Stimulated activated CD4-positive, alpha-beta T cell treated with anti-CD3 and anti-CD28 coated beads, Interleukin-15, amount 100 ng/mL, for 24 hours (primary cell): ENCODE measurements around the gene CDK17.

Source experiments
- DNase-seq: peaks from one replicate; pipeline ENCODE4 v3.0.0-alpha.2; 2020

The CDK17 gene

DNA sequence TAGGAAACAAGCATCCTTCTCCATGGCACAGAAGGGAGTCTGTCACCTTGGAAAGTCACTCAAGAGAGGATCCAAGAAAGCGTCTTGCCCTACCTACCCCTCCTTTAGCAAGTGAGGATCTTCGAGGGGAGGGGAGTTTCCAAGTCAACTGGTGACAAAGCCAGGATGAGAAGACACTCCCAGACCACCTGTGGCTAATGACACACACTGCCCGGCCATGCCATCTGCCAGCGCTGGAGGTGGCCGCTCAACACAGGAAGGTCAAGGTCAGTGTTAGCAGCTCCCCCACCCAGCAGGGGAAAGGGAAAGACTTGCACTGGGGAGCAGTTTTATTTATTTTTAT is 164.8 kb downstream of the CDK17 start:
- DNase-seq, result no peak

DNA sequence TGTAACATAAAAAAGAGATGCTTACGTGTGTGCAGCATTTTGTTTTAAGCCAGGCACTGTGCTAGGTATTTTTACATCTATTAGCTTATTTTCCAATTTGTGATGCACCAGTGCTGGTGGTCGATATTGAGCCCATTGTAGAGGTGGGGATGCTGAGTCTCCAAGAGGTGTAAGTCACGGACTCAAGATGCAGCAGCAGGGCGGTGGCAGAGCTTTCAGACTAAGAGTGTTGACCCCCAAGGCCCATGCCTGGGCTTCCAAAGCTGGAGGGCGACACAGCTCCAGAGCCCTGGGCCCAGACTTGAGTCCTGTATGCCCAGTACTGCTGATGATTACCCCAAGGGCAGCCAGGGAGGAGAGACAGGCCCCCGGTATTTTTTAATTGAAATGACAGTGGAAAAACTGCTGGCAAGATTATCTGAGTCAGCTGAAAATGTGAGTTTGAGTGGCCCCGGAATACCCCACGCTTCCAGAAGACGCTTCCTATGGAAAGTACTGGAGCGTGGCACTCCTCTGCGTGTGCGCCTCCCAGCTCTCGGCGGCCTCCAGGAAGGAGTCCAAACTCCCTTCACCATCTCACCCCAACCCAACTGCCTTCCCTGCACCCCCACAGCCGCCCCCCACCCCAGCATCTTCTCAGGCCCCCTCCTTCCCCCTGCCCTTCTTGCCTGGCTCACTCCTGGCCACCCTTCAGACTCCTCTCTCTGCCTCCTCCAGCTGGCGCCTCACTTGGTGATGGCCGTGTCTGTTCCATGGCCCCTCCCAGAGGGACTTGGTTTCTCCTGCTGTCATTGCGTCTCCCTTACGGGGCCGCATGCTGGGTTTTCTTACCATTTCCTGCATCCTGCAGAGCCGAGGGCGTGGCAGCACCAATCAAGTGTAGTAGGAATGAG is 165.4 kb downstream of the CDK17 start:
- DNase-seq, result no peak

DNA sequence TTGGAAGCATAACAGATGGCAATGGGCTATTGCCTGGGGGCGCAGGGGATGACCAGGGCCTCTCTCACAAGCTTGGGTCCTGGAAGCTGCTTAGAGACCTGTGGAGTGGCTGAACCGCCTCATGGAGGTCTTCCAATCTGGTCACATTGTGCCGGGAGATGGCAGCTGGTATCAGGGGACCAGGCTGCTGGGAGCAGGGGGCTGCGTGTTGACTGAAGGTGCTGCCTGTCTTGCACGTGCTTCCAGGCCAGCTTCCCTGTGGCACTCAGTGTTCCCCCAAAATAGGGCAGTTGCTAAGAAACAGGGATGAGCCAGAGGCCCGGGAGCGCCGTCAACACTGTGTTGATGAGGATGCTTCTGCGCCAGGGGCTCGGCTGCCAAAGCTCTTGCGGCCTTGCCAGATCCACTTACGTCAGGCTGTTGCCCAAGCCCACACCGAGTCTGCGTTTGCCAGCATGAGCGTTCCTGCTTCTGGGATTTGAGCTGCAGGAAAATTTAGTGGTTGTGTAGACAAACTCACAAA is 166.2 kb downstream of the CDK17 start:
- DNase-seq, result no peak

DNA sequence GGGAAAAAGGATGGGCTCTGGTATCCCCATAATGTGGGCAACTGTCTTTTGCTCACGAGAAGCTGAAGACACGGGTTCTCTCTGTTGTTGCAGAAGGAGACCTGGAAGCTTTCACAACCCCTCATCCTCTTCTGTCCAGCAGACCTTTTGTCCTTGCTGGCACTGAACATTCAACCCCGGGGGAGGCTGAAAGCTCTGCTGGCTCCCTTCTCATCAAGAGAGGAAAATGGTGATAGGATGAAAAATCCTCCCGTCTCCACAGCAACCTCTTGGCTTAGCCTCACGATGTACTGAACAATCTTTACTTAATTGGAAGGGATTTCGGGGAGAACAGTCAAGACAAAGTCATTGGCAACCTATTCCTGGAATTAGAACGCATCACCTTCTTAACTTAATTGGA is 167.1 kb downstream of the CDK17 start:
- DNase-seq, result no peak

DNA sequence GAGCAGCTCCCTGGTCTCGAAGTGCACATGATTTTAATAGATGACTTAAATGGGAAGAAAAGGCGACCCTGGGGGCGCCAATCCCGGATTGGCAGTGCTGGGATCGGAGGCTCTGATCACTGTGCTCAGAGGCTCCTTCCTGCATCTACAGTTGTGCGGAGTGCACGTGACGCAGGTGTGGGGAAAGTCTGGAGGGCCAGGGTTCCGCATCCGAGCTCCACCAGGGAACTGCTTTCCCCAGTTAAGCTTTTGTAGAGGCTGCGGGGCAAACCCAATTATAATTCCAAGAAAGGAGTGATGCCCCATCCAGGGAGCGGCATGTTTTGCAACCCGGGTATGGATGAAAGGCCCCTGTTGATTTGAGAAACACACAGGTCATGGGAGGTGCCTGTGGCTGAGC is 169.6 kb downstream of the CDK17 start:
- no peak for DNase-seq

DNA sequence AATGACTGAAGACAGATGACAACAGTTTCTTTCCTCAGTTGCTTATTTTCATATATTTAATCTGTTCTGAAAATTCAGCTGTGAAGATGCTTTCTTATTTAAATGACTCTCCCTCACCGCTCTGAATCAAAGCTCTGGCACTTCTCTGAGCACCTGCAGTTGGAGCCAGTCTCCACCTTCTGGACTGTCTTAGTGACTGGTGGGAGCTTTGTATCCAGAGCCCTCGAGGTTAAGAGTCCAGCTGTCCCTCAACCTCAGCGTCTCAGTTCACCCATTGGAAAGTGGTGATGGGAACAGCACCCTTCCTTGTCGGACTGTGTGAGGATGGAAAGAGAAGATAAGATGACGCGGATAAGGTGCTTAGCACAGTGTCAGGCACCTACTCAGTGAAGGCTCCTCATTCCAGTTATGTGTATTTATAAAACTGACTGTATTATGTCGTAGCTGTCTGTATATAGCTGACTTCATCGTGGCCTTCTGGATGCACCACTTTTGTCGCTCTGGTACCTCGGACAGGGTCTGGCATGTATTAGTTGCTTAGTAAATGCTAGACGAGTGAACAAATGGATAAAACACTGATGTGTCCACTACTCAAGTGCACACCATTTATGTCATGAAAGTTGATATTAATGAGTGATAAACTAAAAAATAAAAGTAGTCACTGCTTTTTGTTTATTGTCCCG is 171.5 kb downstream of the CDK17 start:
- no peak for DNase-seq
